Testis (tissue), 3 donors: ENCODE data around the gene ITPK1. TPM values are rescaled to one million over a fixed set of nuclear protein-coding genes. Genes with fewer than 3 reads are reported as not detected.

Source experiments
- DNase-seq: peaks from one replicate; pipeline ENCODE4 v3.0.0-alpha.2; 2019
- H3K27ac ChIP-seq, 2 donors: fragments of 200-600 bp; sonication (generic); one replicate each; pipeline ENCODE4 v1.5.1; 2019
- H3K27me3 ChIP-seq: fragments of 200-600 bp; sonication (generic); one replicate; pipeline ENCODE4 v1.5.1; 2019
- H3K36me3 ChIP-seq: fragments of 200-600 bp; sonication (generic); one replicate; pipeline ENCODE4 v1.5.1; 2017; ENCODE audit warnings: low read depth; ENCODE audit errors: missing control alignments
- H3K4me1 ChIP-seq: fragments of 200-600 bp; sonication (generic); one replicate; pipeline ENCODE4 v1.5.1; 2019
- H3K4me3 ChIP-seq, 2 donors: fragments of 200-600 bp; sonication (generic); one replicate each; pipeline ENCODE4 v1.5.1; 2017 to 2019
- H3K9me3 ChIP-seq: fragments of 200-600 bp; sonication (generic); one replicate; pipeline ENCODE4 v1.5.1; 2017
- POLR2A ChIP-seq: fragments of 450-650 bp; IDR thresholded peaks from one replicate; pipeline ENCODE4 v1.6.1; 2017; ENCODE audit warnings: antibody characterized with exemption, mild to moderate bottlenecking, moderate library complexity
- WGBS, 2 donors: methylation state at CpG; one replicate each; pipeline ENCODE4 v1.1.5; 2018; 5-methylcytosine and 5-hydroxymethylcytosine counted together
- intact Hi-C: fragments of 100-400 bp; cut with DNase I; formaldehyde crosslinking; loops from one replicate; pipeline ENCODE4 v1.15.1; 2023; ENCODE audit warnings: low total_unique reads
- polyA plus RNA-seq: library from polyadenylated mRNA; stranded (reverse); fragments of 350-450 nt; fragmentation: Illumina TruSeq; extraction: RNeasy Lipid Tissue Mini Kit (QIAGEN cat#74804); gene quantifications from one replicate; pipeline ENCODE4 v1.2.3, GENCODE V29; 2014; ENCODE audit warnings: low read depth, low replicate concordance; ENCODE audit not compliant: insufficient read depth
- total RNA-seq, 2 donors: library from RNA; depleted of rRNA; stranded (reverse); fragments of >200 nt; gene quantifications; one replicate each; pipeline ENCODE4 v1.2.3, GENCODE V29; 2016
- TF ChIP-seq, protein P1 (sequence below), 3 experiments: fragments of 450-650 bp in 2 of 3; fragments of 200-600 bp in 1 of 3; sonication (generic) in 1 of 3; IDR thresholded peaks; one replicate each; pipeline ENCODE4 v1.5.1; 2016 to 2019; ENCODE audit warnings: antibody characterized with exemption in 3 of 3, mild to moderate bottlenecking in 2 of 3, moderate library complexity in 1 of 3

Gene ITPK1
- total and polyA plus RNA-seq, 3 donors from 2014 or later = 78.3 to 92.5 (median 90.6) TPM

DNA sequence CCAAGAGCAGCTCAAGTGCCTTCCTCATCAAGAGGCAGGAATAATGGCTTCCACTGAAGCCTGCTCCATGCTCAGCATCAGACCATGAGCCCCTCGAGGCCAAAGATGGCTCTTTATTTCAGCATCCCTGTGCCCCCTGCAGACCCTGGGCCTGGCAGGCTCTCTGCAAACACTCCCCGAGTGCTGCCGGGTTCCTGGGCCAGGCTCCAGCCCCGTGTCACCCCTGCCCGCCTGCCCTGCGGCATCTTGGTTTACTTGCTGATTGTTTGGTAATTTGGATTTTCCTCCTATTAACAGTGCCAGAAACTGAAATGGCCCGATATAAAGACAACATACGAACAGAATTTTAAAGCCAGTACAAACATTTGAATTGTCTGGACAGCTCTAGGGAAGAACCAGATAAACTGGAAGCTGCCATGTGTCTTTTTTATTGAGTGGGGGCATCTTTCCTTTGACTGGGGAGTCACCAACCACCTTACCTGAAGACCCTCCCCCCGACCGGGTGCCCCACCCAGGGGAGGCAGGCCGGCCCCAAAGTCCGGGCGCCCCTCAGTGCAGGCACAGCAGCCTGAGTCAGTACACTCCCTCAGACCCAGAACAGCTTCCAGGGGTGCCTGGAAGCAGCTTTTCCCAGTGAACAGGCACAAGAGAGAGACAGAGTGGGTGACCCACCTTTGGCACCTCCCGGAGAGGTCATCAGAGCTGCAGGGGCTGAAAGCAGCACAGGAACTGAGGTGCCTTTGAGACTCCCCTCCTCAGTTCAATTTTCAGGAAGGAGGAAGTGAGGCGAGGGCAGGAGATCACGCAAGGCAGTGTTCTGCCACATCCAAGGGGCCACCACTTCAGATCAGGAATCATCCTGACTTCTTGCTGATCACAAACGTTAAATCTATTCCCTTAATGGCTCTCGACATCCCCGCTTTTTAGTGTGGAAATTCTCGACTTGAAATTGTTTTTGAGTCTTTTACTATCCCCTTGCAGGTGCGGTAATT lies 30.6 kb downstream of the ITPK1 start:
- intact Hi-C loops = no loop called here
- 86 to 93% methylated on average over 16 to 21 of the region's 21 CpGs for whole genome bisulfite sequencing, 2 donors
- Histone ChIP-seq H3K36me3 (no peaks in the 10 kb centered on the region), H3K4me1 (peaks cover 4% of the 10 kb centered on the region), H3K27me3 (no peaks in the 10 kb centered on the region), H3K27ac (no peak overlapping the region), H3K4me3 (no peak overlapping the region), H3K9me3 (no peaks in the 10 kb centered on the region)
- no peak for DNase-seq
- TF ChIP-seq POLR2A = no peak
- TF ChIP-seq, protein P1, sequence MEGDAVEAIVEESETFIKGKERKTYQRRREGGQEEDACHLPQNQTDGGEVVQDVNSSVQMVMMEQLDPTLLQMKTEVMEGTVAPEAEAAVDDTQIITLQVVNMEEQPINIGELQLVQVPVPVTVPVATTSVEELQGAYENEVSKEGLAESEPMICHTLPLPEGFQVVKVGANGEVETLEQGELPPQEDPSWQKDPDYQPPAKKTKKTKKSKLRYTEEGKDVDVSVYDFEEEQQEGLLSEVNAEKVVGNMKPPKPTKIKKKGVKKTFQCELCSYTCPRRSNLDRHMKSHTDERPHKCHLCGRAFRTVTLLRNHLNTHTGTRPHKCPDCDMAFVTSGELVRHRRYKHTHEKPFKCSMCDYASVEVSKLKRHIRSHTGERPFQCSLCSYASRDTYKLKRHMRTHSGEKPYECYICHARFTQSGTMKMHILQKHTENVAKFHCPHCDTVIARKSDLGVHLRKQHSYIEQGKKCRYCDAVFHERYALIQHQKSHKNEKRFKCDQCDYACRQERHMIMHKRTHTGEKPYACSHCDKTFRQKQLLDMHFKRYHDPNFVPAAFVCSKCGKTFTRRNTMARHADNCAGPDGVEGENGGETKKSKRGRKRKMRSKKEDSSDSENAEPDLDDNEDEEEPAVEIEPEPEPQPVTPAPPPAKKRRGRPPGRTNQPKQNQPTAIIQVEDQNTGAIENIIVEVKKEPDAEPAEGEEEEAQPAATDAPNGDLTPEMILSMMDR (IDR thresholded peaks at IDR 0.05) = no peak

DNA sequence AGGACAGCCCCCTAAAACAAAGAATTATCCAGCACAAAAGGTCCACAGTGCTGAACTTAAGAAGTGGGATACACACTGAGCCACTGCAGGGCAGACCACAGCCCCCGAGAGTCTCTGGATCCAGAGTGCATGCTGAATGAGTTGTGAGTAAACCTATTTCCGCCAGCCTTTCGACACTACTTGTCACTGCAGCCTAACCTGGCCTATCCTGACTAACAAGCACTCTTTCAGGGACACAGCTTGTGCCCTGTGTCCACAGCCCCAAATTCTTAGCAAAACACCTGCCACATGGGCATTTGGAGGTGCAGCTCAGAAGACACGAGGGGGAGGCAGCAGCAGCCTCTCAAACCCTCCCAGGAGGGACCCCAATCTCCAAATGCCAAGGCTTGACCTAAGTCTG lies 31.3 kb downstream of the ITPK1 start:
- no peaks in the 10 kb centered on the region for H3K27me3 ChIP-seq
- 95% methylated on average over 4 of the region's 4 CpGs for WGBS, 2 donors
- H3K9me3 ChIP-seq = no peaks in the 10 kb centered on the region
- intact Hi-C loops = no loop called here
- H3K27ac ChIP-seq = no peak overlapping the region
- H3K36me3 ChIP-seq = no peaks in the 10 kb centered on the region
- no peak for TF ChIP-seq POLR2A
- TF ChIP-seq, protein P1 (IDR thresholded peaks at IDR 0.05) = no peak
- no peak for DNase-seq
- peaks cover 4% of the 10 kb centered on the region for H3K4me1 ChIP-seq
- H3K4me3 ChIP-seq = no peak overlapping the region

DNA sequence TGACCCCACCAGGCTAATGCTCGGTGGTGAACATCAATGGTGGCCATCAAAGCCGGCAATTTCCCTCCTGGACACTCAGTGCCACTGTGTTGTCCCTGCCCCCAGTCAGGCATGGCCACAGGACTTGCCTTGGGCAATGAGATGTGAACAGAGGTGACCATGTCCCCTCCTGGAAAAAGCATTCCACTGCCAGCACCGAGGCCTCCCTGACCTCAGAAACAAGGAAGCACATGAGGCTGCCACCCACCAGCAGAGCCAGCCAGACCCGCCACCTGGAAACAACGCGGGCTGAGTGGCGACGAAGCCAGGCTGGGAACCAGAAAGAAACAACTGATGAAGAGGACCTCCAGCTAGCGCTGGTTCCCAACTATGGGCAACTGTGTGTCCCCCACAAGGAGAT lies 31.8 kb downstream of the ITPK1 start:
- intact Hi-C loops = no loop called here
- Histone ChIP-seq H3K27ac (no peak overlapping the region), H3K4me3 (no peak overlapping the region), H3K4me1 (peaks cover 4% of the 10 kb centered on the region), H3K9me3 (no peaks in the 10 kb centered on the region), H3K36me3 (no peaks in the 10 kb centered on the region), H3K27me3 (no peaks in the 10 kb centered on the region)
- 92 to 97% methylated on average over 7 to 9 of the region's 9 CpGs for WGBS, 2 donors
- no peak for DNase-seq
- TF ChIP-seq, protein P1 (IDR thresholded peaks at IDR 0.05) = no peak
- TF ChIP-seq POLR2A = no peak

DNA sequence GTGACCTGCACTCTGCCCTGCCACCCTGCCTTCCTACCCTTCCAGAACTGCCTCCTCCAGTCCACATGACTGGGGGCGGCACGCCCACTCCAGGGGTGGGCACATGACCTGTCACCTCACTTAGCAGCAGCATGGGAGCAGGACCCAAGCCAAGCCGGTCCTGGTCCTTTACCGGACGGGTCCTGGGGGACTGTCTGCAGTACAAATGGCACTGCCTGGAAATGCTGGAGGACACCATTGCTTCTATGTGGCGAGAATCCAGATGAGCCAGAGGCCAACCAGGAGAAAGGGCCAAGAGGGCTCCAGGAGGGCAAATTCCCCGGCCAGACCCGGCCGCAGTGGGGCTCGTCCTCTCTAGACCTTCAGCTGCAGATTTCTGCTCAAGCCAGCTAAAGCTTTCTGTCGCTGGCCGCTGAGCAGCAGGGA lies 33.1 kb downstream of the ITPK1 start:
- TF ChIP-seq POLR2A = no peak
- TF ChIP-seq, protein P1 (IDR thresholded peaks at IDR 0.05) = no peak
- Histone ChIP-seq H3K36me3 (no peaks in the 10 kb centered on the region), H3K27me3 (no peaks in the 10 kb centered on the region), H3K9me3 (no peaks in the 10 kb centered on the region), H3K27ac (no peak overlapping the region), H3K4me3 (no peak overlapping the region), H3K4me1 (peaks cover 4% of the 10 kb centered on the region)
- WGBS, 2 donors = 45 to 72% methylated on average over 7 to 12 of the region's 12 CpGs
- intact Hi-C loops = no loop called here
- no peak for DNase-seq
